ENCODE results near the gene C15orf39. TPM values are rescaled to one million over a fixed set of nuclear protein-coding genes. Genes with fewer than 3 reads are reported as not detected.

Gene C15orf39
- total RNA-seq, 1 donor from 2014 or later, result 83.4 TPM

DNA sequence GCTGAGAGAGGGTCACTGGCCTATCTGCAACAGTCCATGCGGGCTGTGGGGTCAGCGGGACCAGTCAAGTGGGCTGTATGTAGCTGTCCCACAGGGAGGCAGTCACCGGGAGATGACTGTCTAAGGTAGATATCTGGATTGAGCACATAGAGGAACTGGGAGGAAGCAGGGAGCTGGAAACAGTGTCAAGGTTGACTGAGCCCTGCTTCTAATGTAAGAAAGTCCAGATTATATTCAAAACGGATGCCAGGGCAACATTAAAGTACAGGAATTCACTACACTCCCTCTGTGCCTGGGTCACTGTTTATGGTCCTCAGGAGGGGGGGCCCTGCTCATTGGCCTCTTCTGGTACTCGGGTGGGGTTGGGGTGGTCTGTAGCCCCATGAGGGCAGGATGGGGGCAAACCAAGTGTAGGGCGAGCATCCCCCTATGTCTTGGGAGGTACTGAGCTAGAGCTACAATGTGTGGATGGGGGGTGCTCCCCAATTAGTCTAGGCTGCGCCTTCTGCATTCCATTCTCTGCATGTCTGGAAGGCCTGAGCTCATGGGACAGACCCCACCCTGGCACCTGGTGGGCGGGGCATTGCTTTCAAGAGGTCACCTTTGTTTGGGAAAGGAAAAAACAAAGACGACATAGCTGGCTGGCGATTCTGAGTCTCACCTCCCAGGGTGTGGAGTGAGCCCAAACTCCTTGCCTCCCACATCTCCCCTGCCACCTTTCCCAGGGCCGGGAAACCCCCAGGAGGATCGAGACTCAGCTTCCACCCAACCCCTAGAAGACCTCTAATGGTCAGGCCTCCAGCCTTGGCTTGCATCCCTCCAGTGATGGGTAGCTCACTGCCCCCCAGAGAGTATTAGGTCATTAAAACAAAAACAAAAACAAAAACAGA lies 45.1 kb upstream of the C15orf39 start:
- H3K9me3 Mint-ChIP-seq (ENCODE audit: low read depth), result no peaks in the 10 kb centered on the region
- no peaks in the 10 kb centered on the region for H3K36me3 Mint-ChIP-seq (ENCODE audit: insufficient read depth)
- TF ChIP-seq, protein P1, sequence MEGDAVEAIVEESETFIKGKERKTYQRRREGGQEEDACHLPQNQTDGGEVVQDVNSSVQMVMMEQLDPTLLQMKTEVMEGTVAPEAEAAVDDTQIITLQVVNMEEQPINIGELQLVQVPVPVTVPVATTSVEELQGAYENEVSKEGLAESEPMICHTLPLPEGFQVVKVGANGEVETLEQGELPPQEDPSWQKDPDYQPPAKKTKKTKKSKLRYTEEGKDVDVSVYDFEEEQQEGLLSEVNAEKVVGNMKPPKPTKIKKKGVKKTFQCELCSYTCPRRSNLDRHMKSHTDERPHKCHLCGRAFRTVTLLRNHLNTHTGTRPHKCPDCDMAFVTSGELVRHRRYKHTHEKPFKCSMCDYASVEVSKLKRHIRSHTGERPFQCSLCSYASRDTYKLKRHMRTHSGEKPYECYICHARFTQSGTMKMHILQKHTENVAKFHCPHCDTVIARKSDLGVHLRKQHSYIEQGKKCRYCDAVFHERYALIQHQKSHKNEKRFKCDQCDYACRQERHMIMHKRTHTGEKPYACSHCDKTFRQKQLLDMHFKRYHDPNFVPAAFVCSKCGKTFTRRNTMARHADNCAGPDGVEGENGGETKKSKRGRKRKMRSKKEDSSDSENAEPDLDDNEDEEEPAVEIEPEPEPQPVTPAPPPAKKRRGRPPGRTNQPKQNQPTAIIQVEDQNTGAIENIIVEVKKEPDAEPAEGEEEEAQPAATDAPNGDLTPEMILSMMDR (IDR thresholded peaks at IDR 0.05; ENCODE audit: unreplicated experiment), result no peak
- no peak for DNase-seq (ENCODE audit: low spot score, unreplicated experiment)
- H3K27ac Mint-ChIP-seq, result peak overlapping the region; percentile 80
- no peaks in the 10 kb centered on the region for H3K27me3 Mint-ChIP-seq
- peaks cover 11% of the 10 kb centered on the region for H3K4me1 Mint-ChIP-seq (ENCODE audit: low read depth)
- no peak overlapping the region for H3K4me3 Mint-ChIP-seq (ENCODE audit: low read depth)

DNA sequence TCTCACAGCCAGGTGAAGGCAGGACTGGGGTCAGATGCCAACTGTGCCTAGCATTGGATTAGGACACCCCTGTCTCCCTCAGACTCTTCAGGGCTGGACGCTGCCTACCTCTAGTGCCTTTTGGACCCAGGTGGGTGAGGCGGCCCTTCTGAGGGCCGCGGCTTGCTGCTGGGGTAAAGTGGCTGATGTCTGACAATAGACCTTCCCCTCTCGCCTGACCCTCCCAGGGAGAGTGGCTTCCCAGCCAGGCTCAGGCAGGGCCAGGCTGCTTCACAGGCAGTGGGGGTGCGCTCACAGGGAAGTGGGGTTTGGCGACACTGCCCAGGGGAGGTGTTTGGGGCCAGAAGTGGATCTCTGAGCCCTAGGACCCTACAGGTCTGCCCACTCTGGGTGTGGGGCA lies 43.3 kb upstream of the C15orf39 start:
- Mint-ChIP-seq H3K9me3 (ENCODE audit: low read depth) (no peaks in the 10 kb centered on the region), H3K36me3 (ENCODE audit: insufficient read depth) (no peaks in the 10 kb centered on the region), H3K4me1 (ENCODE audit: low read depth) (peaks cover 16% of the 10 kb centered on the region), H3K4me3 (ENCODE audit: low read depth) (no peak overlapping the region), H3K27me3 (no peaks in the 10 kb centered on the region), H3K27ac (no peak overlapping the region)
- no peak for DNase-seq (ENCODE audit: low spot score, unreplicated experiment)
- TF ChIP-seq, protein P1 (IDR thresholded peaks at IDR 0.05; ENCODE audit: unreplicated experiment), result no peak

DNA sequence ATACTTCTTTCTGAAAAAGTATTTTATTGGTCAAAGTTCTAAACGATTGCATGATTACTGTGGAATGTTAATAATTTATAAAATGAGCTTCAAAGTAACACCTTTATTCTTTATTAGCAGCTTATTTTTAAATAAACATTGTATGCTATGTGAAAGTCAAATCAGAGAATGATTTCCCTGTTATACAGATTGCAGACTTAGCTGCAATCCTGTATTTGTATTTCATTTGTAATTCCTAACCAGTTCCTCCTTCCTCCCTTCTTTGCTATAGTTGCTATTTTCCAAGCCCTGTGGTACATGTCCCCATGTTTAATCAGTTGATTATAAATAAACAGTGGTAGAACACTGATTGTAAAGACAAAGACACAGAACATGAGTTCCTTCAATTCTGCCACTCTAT lies 42.4 kb upstream of the C15orf39 start:
- no peaks in the 10 kb centered on the region for H3K9me3 Mint-ChIP-seq (ENCODE audit: low read depth)
- no peak overlapping the region for H3K27ac Mint-ChIP-seq
- H3K27me3 Mint-ChIP-seq, result no peaks in the 10 kb centered on the region
- no peaks in the 10 kb centered on the region for H3K36me3 Mint-ChIP-seq (ENCODE audit: insufficient read depth)
- TF ChIP-seq, protein P1 (IDR thresholded peaks at IDR 0.05; ENCODE audit: unreplicated experiment), result no peak
- no peak overlapping the region for H3K4me3 Mint-ChIP-seq (ENCODE audit: low read depth)
- no peak for DNase-seq (ENCODE audit: low spot score, unreplicated experiment)
- H3K4me1 Mint-ChIP-seq (ENCODE audit: low read depth), result peaks cover 16% of the 10 kb centered on the region

- peak overlapping the region; percentile 41 for H3K27ac Mint-ChIP-seq
- no peaks in the 10 kb centered on the region for H3K27me3 Mint-ChIP-seq
Measured at GRCh38 chr15:75161106-75161916, 40.4 kb upstream of the C15orf39 start.

More at GRCh38 chr15:75161106-75161916, 40.4 kb upstream of the C15orf39 start:
- TF ChIP-seq, protein P1 (IDR thresholded peaks at IDR 0.05; ENCODE audit: unreplicated experiment), result no peak
- Mint-ChIP-seq H3K9me3 (ENCODE audit: low read depth) (peaks cover 5% of the 10 kb centered on the region), H3K4me1 (ENCODE audit: low read depth) (peaks cover 15% of the 10 kb centered on the region), H3K4me3 (ENCODE audit: low read depth) (no peak overlapping the region), H3K36me3 (ENCODE audit: insufficient read depth) (peaks cover 2% of the 10 kb centered on the region)
- no peak for DNase-seq (ENCODE audit: low spot score, unreplicated experiment)

All from progenitor cell of endocrine pancreas (in vitro differentiated cells).